Measurements from ENCODE around the gene ZCCHC8.

ZCCHC8 gene

DNA sequence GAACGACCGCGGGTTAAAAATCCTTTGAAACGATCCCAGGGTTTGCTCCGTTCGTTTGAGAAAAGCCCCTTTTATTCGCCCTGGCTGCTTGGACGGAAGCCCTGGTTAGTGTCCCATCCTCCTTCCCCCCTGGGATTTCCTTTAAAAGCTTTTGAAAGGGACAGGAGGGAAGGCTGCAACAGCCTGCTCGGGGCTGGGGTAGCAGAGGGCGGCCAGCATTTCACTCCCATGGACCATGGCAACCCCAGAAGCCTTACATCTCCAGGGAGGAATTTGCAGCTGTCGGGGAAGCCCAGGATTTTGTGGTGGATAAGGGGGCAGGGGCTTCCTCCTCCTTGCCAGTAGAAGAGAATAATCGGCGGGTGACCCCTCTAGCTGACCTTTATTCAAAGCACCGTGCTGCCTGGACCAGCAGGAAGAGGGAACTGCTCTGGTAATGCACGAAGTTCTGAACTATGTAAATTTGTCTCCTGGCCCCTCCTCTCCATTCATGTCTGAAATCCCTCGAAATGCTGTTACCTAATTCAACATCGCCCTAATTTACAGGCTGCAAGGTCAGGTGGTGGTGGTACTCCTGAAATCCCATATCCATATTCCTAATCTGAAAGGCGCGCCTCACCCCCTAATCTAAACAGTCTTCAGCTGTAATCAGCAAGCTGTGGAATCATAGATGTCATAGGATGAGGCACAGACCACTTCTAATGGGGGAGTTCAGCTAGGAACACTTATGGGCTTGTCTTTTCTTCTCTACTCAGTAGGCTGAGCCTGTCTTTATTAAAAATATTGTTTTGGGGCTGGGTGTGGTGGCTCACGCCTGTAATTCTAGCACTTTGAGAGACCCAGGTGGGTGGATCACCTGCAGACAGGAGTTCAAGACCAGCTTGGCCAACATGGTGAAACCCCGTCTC lies 77.2 kb downstream of the ZCCHC8 start:
- DNase-seq, result peak; percentile 21 to 40

GRCh38 chr12:122422730-122423257 lies 77.9 kb downstream of the ZCCHC8 start:
- DNase-seq, result peak in 1 of 2 donors; percentile 11

GRCh38 chr12:122421821-122422729 lies 78.7 kb downstream of the ZCCHC8 start, which contains the start of gene CLIP1:
TSS of gene CLIP1 (minus strand) at chr12:122422669. CDS start at chr12:122380452, 42,217 bp downstream.
- DNase-seq, result peak; percentile 40 to 80

Measured in inflammatory macrophage (primary cell).